Nephron (organoid): ENCODE data around the gene TFAP2D.

ENCODE experiments used
- H3K27ac Mint-ChIP-seq, 3 experiments: 2 replicates each; pipeline ENCODE4 v1.8.0; 2020; ENCODE audit warnings: mixed read lengths in 3 of 3, mild to moderate bottlenecking in 2 of 3, moderate library complexity in 1 of 3
- H3K27me3 Mint-ChIP-seq: 2 replicates; pipeline ENCODE4 v1.8.0; 2021; ENCODE audit warnings: low read depth, mild to moderate bottlenecking, moderate library complexity, mixed read lengths
- H3K36me3 Mint-ChIP-seq: 2 replicates; pipeline ENCODE4 v1.8.0; 2020; ENCODE audit warnings: low read depth, mixed read lengths
- H3K4me1 Mint-ChIP-seq: 2 replicates; pipeline ENCODE4 v1.8.0; 2020; ENCODE audit warnings: mixed read lengths
- H3K4me3 Mint-ChIP-seq, 3 experiments: 2 replicates each; pipeline ENCODE4 v1.8.0; 2020; ENCODE audit warnings: mild to moderate bottlenecking in 3 of 3, mixed read lengths in 3 of 3, moderate library complexity in 2 of 3
- H3K9me3 Mint-ChIP-seq: 2 replicates; pipeline ENCODE4 v1.8.0; 2020; ENCODE audit warnings: mixed read lengths
- CTCF ChIP-seq, 3 experiments: fragments of 200-600 bp; sonication (generic); IDR thresholded peaks; one replicate each; pipeline ENCODE4 v1.5.0; 2021; ENCODE audit warnings: antibody characterized with exemption in 3 of 3; ENCODE audit not compliant: unreplicated experiment in 3 of 3

TFAP2D gene

GRCh38 chr6:50708664-50709365, 4.5 kb upstream of the TFAP2D start:
- Mint-ChIP-seq H3K36me3 (no peaks in the 10 kb centered on the region), H3K27me3 (peaks cover 100% of the 10 kb centered on the region), H3K4me1 (no peaks in the 10 kb centered on the region), H3K4me3 (no peak overlapping the region), H3K27ac (no peak overlapping the region), H3K9me3 (peaks cover 11% of the 10 kb centered on the region)
- TF ChIP-seq CTCF (IDR thresholded peaks at IDR 0.05; ENCODE audit: unreplicated experiment in 3 of 3): no peak

- H3K27me3 Mint-ChIP-seq: peaks cover 100% of the 10 kb centered on the region
- H3K36me3 Mint-ChIP-seq: no peaks in the 10 kb centered on the region
- H3K27ac Mint-ChIP-seq: no peak overlapping the region
- no peaks in the 10 kb centered on the region for H3K4me1 Mint-ChIP-seq
- H3K9me3 Mint-ChIP-seq: peaks cover 11% of the 10 kb centered on the region
- TF ChIP-seq CTCF (IDR thresholded peaks at IDR 0.05; ENCODE audit: unreplicated experiment in 3 of 3): no peak
- no peak overlapping the region for H3K4me3 Mint-ChIP-seq
Observed at GRCh38 chr6:50709366-50709734, 4.0 kb upstream of the TFAP2D start.

GRCh38 chr6:50711686-50712085, 1.6 kb upstream of the TFAP2D start:
- peaks cover 10% of the 10 kb centered on the region for H3K9me3 Mint-ChIP-seq
- no peak for TF ChIP-seq CTCF (IDR thresholded peaks at IDR 0.05; ENCODE audit: unreplicated experiment in 3 of 3)
- H3K27me3 Mint-ChIP-seq: peaks cover 100% of the 10 kb centered on the region
- no peak overlapping the region for H3K4me3 Mint-ChIP-seq
- peaks cover 5% of the 10 kb centered on the region for H3K4me1 Mint-ChIP-seq
- H3K27ac Mint-ChIP-seq: no peak overlapping the region
- H3K36me3 Mint-ChIP-seq: no peaks in the 10 kb centered on the region

GRCh38 chr6:50712291-50712690, 1.0 kb upstream of the TFAP2D start:
- Mint-ChIP-seq H3K36me3 (no peaks in the 10 kb centered on the region), H3K27me3 (peaks cover 100% of the 10 kb centered on the region), H3K4me3 (no peak overlapping the region), H3K9me3 (peaks cover 9% of the 10 kb centered on the region), H3K4me1 (peaks cover 5% of the 10 kb centered on the region), H3K27ac (no peak overlapping the region)
- TF ChIP-seq CTCF (IDR thresholded peaks at IDR 0.05; ENCODE audit: unreplicated experiment in 3 of 3): no peak

GRCh38 chr6:50713977-50714486, 706 bp downstream of the TFAP2D start:
- peaks cover 4% of the 10 kb centered on the region for H3K9me3 Mint-ChIP-seq
- no peaks in the 10 kb centered on the region for H3K36me3 Mint-ChIP-seq
- H3K27me3 Mint-ChIP-seq: peaks cover 100% of the 10 kb centered on the region
- H3K4me3 Mint-ChIP-seq: no peak overlapping the region
- TF ChIP-seq CTCF (IDR thresholded peaks at IDR 0.05; ENCODE audit: unreplicated experiment in 3 of 3): no peak
- peaks cover 5% of the 10 kb centered on the region for H3K4me1 Mint-ChIP-seq
- no peak overlapping the region for H3K27ac Mint-ChIP-seq
